Adrenal gland (tissue), 5 donors: ENCODE data around the gene SH3BP4.

Source experiments
- CTCF ChIP-seq, 6 experiments: fragments of 450-650 bp in 4 of 6; fragments of 200-600 bp in 2 of 6; sonication (generic) in 1 of 6; IDR thresholded peaks; 1 replicate in 5 of 6; 2 replicates in 1 of 6; pipeline versions ENCODE4 v1.5.1 to v1.8.0; 2016 to 2021; ENCODE audit warnings: antibody characterized with exemption in 6 of 6, mild to moderate bottlenecking in 2 of 6, moderate library complexity in 1 of 6
- POLR2A ChIP-seq, 2 donors: fragments of 450-650 bp; IDR thresholded peaks; one replicate each; pipeline ENCODE4 v1.6.1; 2017; ENCODE audit warnings: antibody characterized with exemption in 2 of 2, mild to moderate bottlenecking in 2 of 2, moderate library complexity in 1 of 2
- donor health status: DM: no; HTN: no; CAD: no.

GRCh38 chr2:235085476-235085875 lies 133.7 kb downstream of the SH3BP4 start:
- TF ChIP-seq POLR2A (IDR thresholded peaks at IDR 0.05) (no peak), CTCF (IDR thresholded peaks at IDR 0.05) (no peak)
